HUDEP-2 (cell line): ENCODE results near the gene UNC5C.
"Not testable (repeated sequence)": the region's sequence is repeated elsewhere in the genome, so short reads cannot be mapped to it uniquely, and the experiment has no call there.

Experiments used
- DNase-seq, 76 experiments: peaks; one replicate each; lab custom pipeline; 2025; ENCODE audit not compliant: unreplicated experiment in 76 of 76; lab: John Stamatoyannopoulos, UW

UNC5C gene

DNA sequence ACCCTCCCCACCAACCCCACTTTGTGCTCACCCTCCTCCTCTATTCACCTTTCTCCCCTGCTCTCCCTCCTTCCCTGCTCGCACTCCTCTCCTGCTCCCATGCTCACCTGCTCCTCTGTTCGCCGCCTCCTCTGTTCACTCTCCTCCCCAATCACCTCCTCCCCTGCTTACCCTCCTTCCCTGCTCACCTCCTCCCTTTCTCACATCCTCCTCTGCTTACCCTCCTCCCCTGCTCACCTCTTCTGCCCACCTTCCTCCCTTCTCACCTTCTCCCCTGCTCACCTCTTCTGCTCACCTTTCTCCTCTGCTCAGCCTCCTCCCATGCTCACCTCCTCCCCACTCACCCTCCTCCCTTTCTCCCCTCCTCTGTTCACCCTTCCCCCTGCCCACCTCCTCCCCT lies 357.2 kb downstream of the UNC5C start:
- no peak for DNase-seq

- no peak for DNase-seq
These were observed 357.9 kb downstream of the UNC5C start for GRCh38 chr4:95190751-95191436.

- no peak for DNase-seq
These were observed 359.9 kb downstream of the UNC5C start for GRCh38 chr4:95188701-95189370.

GRCh38 chr4:95186666-95187065 lies 362.1 kb downstream of the UNC5C start:
- no peak for DNase-seq

DNA sequence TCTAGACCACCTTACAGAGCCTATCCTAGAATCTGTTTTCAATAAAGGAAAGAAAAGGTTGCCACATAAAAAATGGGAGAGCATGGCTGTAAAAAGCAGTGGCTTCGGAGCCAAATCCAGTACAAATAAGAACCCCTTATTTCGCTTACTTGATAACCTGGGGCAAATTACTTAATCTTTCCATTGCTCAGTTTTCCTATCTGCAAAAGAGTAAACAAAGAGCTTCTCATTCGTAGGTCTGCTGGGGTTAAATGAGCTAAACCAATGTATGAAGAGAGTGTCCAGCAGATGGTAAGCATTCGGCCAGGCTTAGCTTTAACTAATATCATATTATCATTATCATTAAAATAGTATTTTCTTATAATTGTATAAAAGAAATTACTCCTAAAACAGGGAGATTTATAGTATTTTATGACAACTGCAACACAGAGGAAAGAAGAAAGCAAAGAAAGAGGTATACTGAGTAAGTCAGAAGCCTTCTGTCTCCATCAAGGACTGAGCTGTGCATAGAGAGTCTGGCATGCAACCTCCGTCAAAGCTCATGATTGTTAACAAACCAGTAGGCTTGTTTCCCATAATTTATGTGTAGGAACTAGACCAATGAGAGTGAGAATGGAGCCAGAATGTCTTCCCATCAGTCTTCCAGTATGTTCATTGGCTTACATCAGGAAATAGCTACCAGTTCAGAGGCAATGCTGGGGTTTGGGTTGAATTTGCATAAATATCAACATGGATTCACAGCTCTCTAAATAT lies 364.9 kb downstream of the UNC5C start:
- no peak for DNase-seq

- no peak for DNase-seq
These were observed 366.8 kb downstream of the UNC5C start for GRCh38 chr4:95181996-95182306.

DNA sequence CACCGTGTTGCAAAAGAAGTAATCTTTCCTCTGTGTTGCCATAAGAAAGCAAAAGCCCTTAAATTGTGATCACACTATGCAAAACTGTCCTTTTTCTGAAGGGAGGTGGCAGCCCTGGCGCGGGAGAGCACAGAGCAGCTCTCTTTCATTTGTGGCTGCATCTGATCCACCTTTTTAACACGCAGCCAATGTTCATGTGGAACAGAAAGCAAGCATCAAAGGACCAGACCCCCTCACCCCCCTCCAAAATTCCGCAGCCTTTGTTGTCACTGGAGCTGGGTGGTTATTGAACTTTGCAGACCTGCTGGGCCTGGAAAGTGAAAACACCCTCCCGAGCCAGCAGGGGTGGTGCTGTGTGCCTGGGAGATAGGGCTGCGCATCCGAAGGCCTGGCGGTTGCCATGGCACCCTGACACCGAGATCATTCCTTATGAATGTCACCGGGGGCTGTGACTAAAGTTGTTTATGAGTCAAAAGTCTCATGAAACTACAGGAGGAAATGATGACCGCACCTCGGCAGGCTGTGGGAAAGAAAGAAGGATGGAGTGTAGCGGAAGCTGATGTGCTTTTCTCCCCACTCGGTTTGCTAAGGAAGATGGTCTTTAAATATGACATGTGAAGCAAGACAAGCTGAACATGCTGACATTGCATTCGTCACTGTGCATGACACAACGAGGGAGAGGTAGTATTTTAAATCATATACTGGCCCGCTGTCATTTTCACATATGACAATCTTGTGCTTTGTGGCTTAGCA lies 367.4 kb downstream of the UNC5C start:
- DNase-seq: no peak

- no peak for DNase-seq
These were observed 368.1 kb downstream of the UNC5C start for GRCh38 chr4:95180531-95181242.

GRCh38 chr4:95178938-95179337 lies 369.8 kb downstream of the UNC5C start:
- no peak for DNase-seq

- DNase-seq: not testable (repeated sequence)
These were observed 377.4 kb downstream of the UNC5C start for GRCh38 chr4:95171377-95171776.

DNA sequence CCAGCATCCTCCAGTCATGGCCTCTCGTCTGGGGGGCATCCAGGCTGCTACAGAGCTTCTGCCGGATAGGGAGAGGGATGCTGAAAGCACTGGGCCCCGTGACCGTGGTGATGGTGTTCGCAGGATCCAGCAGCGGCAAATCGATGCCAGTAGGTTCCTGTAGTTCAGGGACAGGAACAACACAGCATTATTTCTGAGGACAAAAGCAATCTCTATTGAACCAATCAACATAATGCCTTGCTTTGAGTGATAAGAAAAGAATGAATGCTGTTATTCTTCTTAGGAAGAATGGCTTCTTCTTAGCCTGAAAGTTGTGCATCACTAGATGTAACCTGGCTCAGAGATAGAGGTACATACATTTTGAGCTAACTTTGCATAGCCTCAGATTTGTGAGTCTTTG lies 378.6 kb downstream of the UNC5C start:
- no peak for DNase-seq

DNA sequence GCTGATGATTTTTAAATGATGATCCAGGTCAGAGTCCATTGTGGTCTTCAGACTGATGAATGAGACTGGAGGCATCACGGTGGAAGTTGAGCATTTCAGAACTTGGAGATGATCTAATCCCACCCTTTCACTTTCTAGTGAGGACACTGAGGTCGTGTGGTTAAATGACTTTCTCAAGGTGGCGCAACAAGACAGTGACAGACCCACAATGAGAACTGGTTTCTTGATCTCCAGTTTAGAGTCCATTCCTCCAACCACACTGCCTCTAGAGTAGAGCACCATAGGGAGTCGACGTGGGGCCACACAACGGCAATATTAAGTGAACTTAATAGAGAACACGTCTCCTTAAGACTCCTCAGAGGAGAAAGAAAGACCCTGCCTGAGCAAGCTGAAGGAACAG lies 381.0 kb downstream of the UNC5C start:
- no peak for DNase-seq

DNA sequence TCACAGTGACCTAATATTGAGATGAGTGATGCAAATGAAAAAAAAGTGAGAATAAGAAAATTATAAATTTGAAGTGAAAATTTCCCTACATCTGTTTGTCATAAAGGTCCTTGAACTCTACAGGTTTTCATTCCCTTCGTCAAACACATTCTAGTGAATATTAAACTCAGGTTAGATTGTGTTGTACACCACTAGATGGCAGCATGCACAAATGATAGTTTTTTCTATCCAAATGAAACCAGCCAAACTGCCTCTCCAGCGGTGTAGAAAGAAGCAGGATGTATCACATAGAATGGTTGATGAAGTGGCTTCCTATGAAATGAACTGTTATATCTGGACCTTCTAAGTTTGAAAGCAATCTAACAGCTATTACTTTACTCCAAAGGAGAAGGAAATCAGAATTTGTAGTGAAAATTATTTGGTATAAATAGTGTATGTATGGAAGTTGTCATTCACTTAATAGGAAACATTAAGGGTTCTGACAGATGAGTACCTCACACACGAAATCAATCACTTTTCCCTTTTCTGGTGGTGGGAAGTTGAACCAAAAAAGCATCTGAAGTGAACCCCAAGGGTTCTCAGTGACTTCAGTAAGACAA lies 382.7 kb downstream of the UNC5C start:
- peak in 37 of 76 experiments; percentile 1 to 66 (median 27) for DNase-seq

DNA sequence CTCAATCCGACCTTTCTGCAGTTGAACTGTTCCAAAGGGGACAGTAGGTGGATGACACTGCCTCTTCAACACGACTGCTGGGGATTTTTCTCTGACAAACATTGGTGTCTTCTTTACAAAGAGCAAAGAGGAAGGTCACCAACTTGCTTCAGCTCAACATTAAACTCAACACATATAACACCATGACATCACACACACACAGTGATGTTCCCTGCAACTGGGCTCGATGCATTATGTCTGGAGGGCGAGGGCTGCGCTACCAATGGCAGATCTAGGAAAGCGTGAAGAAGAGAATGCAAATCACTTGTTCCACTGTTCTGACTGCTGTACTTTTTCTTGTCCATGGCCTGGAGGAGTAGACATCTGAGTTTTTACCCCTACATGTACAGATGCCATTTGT lies 385.9 kb downstream of the UNC5C start:
- no peak for DNase-seq

GRCh38 chr4:95161781-95162469 lies 386.8 kb downstream of the UNC5C start:
- no peak for DNase-seq

- DNase-seq: no peak
These were observed 389.4 kb downstream of the UNC5C start for GRCh38 chr4:95159384-95159783.

- DNase-seq: no peak
These were observed 390.1 kb downstream of the UNC5C start for GRCh38 chr4:95158626-95159025.

GRCh38 chr4:95158045-95158444 lies 390.7 kb downstream of the UNC5C start:
- DNase-seq: no peak

- DNase-seq: no peak
These were observed 391.2 kb downstream of the UNC5C start for GRCh38 chr4:95157596-95157995.

- DNase-seq: no peak
These were observed 392.4 kb downstream of the UNC5C start for GRCh38 chr4:95156452-95156765.
